Measurements from ENCODE around the gene CDX1. TPM values are rescaled to one million over a fixed set of nuclear protein-coding genes. Genes with fewer than 3 reads are reported as not detected.

The CDX1 gene
- total RNA-seq: 100 to 1,000 TPM; 299 to 498 TPM

DNA sequence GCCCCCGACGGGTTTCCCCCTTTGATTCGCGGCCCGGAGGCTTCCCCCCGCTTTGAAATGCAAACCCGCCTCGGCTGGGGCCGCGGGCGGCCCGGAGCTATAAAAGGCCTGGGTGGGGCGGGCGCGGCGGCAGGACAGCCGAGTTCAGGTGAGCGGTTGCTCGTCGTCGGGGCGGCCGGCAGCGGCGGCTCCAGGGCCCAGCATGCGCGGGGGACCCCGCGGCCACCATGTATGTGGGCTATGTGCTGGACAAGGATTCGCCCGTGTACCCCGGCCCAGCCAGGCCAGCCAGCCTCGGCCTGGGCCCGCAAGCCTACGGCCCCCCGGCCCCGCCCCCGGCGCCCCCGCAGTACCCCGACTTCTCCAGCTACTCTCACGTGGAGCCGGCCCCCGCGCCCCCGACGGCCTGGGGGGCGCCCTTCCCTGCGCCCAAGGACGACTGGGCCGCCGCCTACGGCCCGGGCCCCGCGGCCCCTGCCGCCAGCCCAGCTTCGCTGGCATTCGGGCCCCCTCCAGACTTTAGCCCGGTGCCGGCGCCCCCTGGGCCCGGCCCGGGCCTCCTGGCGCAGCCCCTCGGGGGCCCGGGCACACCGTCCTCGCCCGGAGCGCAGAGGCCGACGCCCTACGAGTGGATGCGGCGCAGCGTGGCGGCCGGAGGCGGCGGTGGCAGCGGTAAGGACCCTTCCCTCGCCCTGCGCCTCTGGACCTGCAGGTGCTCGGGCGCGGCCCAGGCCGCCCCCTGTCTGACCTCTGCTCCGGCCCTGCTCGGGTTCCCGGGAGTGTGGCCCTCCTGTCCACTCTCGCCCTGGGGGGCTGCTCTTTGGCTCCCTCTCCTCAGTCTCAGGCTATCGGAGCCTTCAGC, at the start of gene CDX1:
CDX1 (plus strand) TSS at position 129 of the 862 bp plus-strand sequence; CDS start at position 228, 99 bp downstream.
- Histone ChIP-seq H3K36me3 (no peaks in the 10 kb centered on the region), H3K9ac (ENCODE audit: low read depth in 2 of 2, low read length in 2 of 2) (peak within 1 kb of the TSS; percentile 88 to 99), H3K27me3 (peaks cover 3% of the 10 kb centered on the region), H3K4me1 (peaks cover 20% of the 10 kb centered on the region), H3K27ac (peak within 1 kb of the TSS; percentile 84), H3K9me3 (no peaks in the 10 kb centered on the region), H3K4me3 (peak within 1 kb of the TSS; percentile 69)
- TF ChIP-seq CTCF (IDR thresholded peaks at IDR 0.05): no peak
- intact Hi-C loops (cut with DNase I): no loop called here
- DNase-seq: peak; percentile 76

- no peak for DNase-seq
These were observed 48.5 kb upstream of the CDX1 start for GRCh38 chr5:150117945-150118560.

DNA sequence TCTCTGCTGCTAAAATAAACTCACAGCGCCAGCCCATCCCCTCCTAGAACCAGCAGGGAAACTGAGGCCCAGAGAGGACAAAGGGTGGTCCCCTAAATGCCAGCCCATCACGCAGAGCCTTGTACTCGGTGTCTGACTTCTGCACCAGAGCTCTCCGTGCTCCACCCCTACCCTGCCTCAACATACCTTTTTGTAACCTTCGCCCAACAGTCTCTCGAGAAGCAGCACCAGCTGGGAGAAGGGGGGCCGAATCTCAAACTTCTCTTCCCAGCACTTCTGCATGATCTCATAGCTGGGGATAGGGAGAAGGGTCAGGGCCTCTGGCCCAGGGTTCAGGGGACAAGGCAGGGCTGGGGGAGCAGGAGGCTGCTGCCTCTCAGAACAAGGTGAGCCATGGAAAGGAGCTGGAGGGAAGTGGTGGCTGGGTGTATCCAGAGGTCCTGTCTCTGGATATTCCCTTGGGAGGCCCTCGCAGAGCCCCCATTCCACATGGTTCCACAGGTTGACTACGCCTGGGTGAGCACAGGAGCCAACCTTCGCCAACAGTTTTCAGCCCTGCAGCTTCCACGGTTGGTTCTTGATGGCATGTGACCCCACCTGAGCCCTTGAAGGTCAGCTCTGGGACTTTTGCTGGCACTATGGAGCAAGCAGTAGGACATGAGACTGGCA, 47.9 kb upstream of the CDX1 start:
- Histone ChIP-seq H3K27ac (no peak overlapping the region), H3K27me3 (no peaks in the 10 kb centered on the region), H3K4me1 (no peaks in the 10 kb centered on the region), H3K4me3 (no peak overlapping the region), H3K36me3 (no peaks in the 10 kb centered on the region), H3K9me3 (no peaks in the 10 kb centered on the region), H3K9ac (ENCODE audit: low read depth in 2 of 2, low read length in 2 of 2) (no peak overlapping the region)
- DNase-seq: peak; percentile 16
- TF ChIP-seq CTCF (IDR thresholded peaks at IDR 0.05): no peak
- intact Hi-C loops (cut with DNase I): no loop called here

More at GRCh38 chr5:150117945-150118560, 48.5 kb upstream of the CDX1 start:
- Histone ChIP-seq H3K9ac (ENCODE audit: low read depth in 2 of 2, low read length in 2 of 2) (no peak overlapping the region), H3K9me3 (no peaks in the 10 kb centered on the region), H3K27me3 (no peaks in the 10 kb centered on the region), H3K36me3 (no peaks in the 10 kb centered on the region), H3K4me3 (no peak overlapping the region), H3K27ac (no peak overlapping the region), H3K4me1 (no peaks in the 10 kb centered on the region)
- no peak for TF ChIP-seq CTCF (IDR thresholded peaks at IDR 0.05)
- intact Hi-C loops (cut with DNase I): no loop called here

- Histone ChIP-seq H3K27me3 (no peaks in the 10 kb centered on the region), H3K4me1 (no peaks in the 10 kb centered on the region), H3K27ac (no peak overlapping the region), H3K36me3 (no peaks in the 10 kb centered on the region), H3K9me3 (no peaks in the 10 kb centered on the region), H3K9ac (ENCODE audit: low read depth in 2 of 2, low read length in 2 of 2) (no peak overlapping the region), H3K4me3 (no peak overlapping the region)
- peak; percentile 20 for DNase-seq
- intact Hi-C loops (cut with DNase I): loop anchor here (10.0 kb wide), 1 partner anchor 285 kb away; no protein-coding TSS in a partner anchor
- no peak for TF ChIP-seq CTCF (IDR thresholded peaks at IDR 0.05)
These were observed 47.0 kb upstream of the CDX1 start for GRCh38 chr5:150119421-150120061.

DNA sequence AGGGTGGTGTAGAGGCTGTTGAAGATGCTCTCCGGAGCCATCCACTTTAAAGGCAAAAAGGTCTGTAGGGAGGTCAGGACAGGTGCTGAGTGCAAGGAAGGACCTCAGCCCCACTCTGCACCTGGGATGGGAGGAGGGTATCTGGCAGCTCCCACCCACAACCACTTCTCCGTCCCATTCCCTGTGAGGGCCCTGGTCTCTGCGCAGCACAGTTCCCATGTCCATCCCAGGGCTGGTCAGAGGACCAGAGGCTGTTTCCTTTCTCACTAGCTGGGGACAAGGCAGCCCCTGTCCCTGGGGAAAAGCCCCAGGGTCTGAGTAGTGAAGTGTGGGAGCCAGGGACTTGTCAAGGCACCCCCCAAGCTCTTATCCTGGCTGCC, 46.5 kb upstream of the CDX1 start:
- no peak overlapping the region for H3K27ac ChIP-seq
- intact Hi-C loops (cut with DNase I): loop anchor here (10.0 kb wide), 1 partner anchor 285 kb away; no protein-coding TSS in a partner anchor
- H3K4me3 ChIP-seq: no peak overlapping the region
- H3K27me3 ChIP-seq: no peaks in the 10 kb centered on the region
- no peaks in the 10 kb centered on the region for H3K36me3 ChIP-seq
- H3K9me3 ChIP-seq: no peaks in the 10 kb centered on the region
- H3K9ac ChIP-seq (ENCODE audit: low read depth in 2 of 2, low read length in 2 of 2): no peak overlapping the region
- no peak for DNase-seq
- no peaks in the 10 kb centered on the region for H3K4me1 ChIP-seq
- no peak for TF ChIP-seq CTCF (IDR thresholded peaks at IDR 0.05)

All from colonic mucosa (tissue), 4 donors.